MM.1S (cell line): ENCODE measurements around the gene VAPB.

Experiments
- DNase-seq: peaks from one replicate; pipeline ENCODE4 v3.0.0-alpha.2; 2015
- H2AFZ ChIP-seq: fragments of 300-600 bp; sonication (generic); 2 replicates; pipeline ENCODE4 v1.6.0; 2016; ENCODE audit warnings: antibody characterized with exemption, low read length
- H3F3A ChIP-seq: fragments of 300-600 bp; sonication (generic); 2 replicates; pipeline ENCODE4 v1.6.1; 2016; ENCODE audit warnings: mild to moderate bottlenecking, antibody characterized with exemption, low read length, moderate library complexity, mixed read lengths; ENCODE audit not compliant: insufficient read depth
- H3K27ac ChIP-seq: fragments of 300-600 bp; sonication (generic); 2 replicates; pipeline ENCODE4 v1.5.1; 2016; ENCODE audit warnings: mild to moderate bottlenecking, low read length
- H3K27me3 ChIP-seq: fragments of 300-600 bp; sonication (generic); replicated peaks from 2 replicates; pipeline ENCODE4 v1.6.0; 2016; ENCODE audit warnings: low read length; ENCODE audit not compliant: insufficient read depth
- H3K36me3 ChIP-seq: fragments of 300-600 bp; sonication (generic); replicated peaks from 2 replicates; pipeline ENCODE4 v1.6.1; 2016; ENCODE audit warnings: mild to moderate bottlenecking, low read length, mixed read lengths; ENCODE audit not compliant: insufficient read depth
- H3K4me1 ChIP-seq: fragments of 300-600 bp; sonication (generic); 2 replicates; pipeline ENCODE4 v1.6.1; 2016; ENCODE audit warnings: low read length, mixed read lengths
- H3K4me2 ChIP-seq: fragments of 300-600 bp; sonication (generic); 2 replicates; pipeline ENCODE4 v1.6.0; 2016; ENCODE audit warnings: low read depth, low read length
- H3K4me3 ChIP-seq: fragments of 300-600 bp; sonication (generic); 2 replicates; pipeline ENCODE4 v1.5.1; 2016; ENCODE audit warnings: low read length, mixed read lengths
- H3K79me2 ChIP-seq: fragments of 300-600 bp; sonication (generic); 2 replicates; pipeline ENCODE4 v1.6.1; 2016; ENCODE audit warnings: mixed run types, low read length, mixed read lengths
- H3K9ac ChIP-seq: fragments of 300-600 bp; sonication (generic); 2 replicates; pipeline ENCODE4 v1.6.1; 2016; ENCODE audit warnings: low read length, mixed read lengths
- H3K9me2 ChIP-seq: fragments of 300-600 bp; sonication (generic); replicated peaks from 2 replicates; pipeline ENCODE4 v1.6.1; 2016; ENCODE audit warnings: mild to moderate bottlenecking, low read length, mixed read lengths; ENCODE audit not compliant: insufficient read depth
- H3K9me3 ChIP-seq: fragments of 300-600 bp; sonication (generic); replicated peaks from 2 replicates; pipeline ENCODE4 v1.6.1; 2016; ENCODE audit warnings: mild to moderate bottlenecking, low read length, mixed read lengths; ENCODE audit not compliant: insufficient read depth
- H4K20me1 ChIP-seq: fragments of 300-600 bp; sonication (generic); 2 replicates; pipeline ENCODE4 v1.6.1; 2016; ENCODE audit warnings: mild to moderate bottlenecking, low read length, moderate library complexity, mixed read lengths; ENCODE audit not compliant: insufficient read depth
- EZH2 ChIP-seq: fragments of 300-600 bp; sonication (generic); optimal IDR thresholded peaks from 2 replicates; pipeline ENCODE3; 2017; ENCODE audit warnings: low read depth, mild to moderate bottlenecking, antibody characterized with exemption, low read length, mixed read lengths
- EZH2phosphoT487 ChIP-seq: fragments of 300-600 bp; sonication (generic); IDR thresholded peaks from 2 replicates; pipeline ENCODE4 v1.6.1; 2018; ENCODE audit warnings: antibody characterized with exemption, low read length
- TF ChIP-seq, protein P1 (sequence below): fragments of 300-600 bp; sonication (generic); IDR thresholded peaks from 2 replicates; pipeline ENCODE4 v1.5.1; 2016; ENCODE audit warnings: antibody characterized with exemption, low read length, mixed read lengths

VAPB gene

DNA sequence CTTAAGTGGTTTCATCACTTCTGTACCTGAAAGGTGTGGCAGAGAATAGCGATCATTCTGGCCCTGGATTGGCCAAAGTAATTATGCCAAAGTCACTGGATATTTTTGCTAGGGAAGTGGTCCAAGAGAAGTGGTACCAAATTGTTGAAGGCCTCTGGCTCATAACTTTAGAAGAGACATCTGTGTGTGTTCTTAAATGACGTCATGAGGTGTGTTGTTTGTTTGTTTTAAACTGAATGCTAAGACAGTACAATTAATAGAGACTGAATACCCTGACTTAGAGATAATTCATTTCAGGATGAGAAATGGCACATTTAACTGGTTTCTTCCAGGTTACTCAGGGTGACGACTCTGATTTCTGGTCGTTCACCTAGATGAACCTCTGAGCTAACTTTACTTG, 3.3 kb downstream of the VAPB start:
- no peaks in the 10 kb centered on the region for H3K9me2 ChIP-seq
- no peaks in the 10 kb centered on the region for H3K27me3 ChIP-seq
- TF ChIP-seq EZH2 (no peak), EZH2phosphoT487 (no peak)
- TF ChIP-seq, protein P1, sequence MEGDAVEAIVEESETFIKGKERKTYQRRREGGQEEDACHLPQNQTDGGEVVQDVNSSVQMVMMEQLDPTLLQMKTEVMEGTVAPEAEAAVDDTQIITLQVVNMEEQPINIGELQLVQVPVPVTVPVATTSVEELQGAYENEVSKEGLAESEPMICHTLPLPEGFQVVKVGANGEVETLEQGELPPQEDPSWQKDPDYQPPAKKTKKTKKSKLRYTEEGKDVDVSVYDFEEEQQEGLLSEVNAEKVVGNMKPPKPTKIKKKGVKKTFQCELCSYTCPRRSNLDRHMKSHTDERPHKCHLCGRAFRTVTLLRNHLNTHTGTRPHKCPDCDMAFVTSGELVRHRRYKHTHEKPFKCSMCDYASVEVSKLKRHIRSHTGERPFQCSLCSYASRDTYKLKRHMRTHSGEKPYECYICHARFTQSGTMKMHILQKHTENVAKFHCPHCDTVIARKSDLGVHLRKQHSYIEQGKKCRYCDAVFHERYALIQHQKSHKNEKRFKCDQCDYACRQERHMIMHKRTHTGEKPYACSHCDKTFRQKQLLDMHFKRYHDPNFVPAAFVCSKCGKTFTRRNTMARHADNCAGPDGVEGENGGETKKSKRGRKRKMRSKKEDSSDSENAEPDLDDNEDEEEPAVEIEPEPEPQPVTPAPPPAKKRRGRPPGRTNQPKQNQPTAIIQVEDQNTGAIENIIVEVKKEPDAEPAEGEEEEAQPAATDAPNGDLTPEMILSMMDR = no peak
- H4K20me1 ChIP-seq = peaks cover 26% of the 10 kb centered on the region
- no peak overlapping the region for H3K4me2 ChIP-seq
- H3K4me1 ChIP-seq = peaks cover 7% of the 10 kb centered on the region
- no peaks in the 10 kb centered on the region for H3K9me3 ChIP-seq
- H2AFZ ChIP-seq = no peak overlapping the region
- H3K36me3 ChIP-seq = no peaks in the 10 kb centered on the region
- H3K9ac ChIP-seq = no peak overlapping the region
- no peak overlapping the region for H3K4me3 ChIP-seq
- H3K27ac ChIP-seq = no peak overlapping the region
- H3F3A ChIP-seq = no peaks in the 10 kb centered on the region
- no peak for DNase-seq
- H3K79me2 ChIP-seq = peaks cover 81% of the 10 kb centered on the region

DNA sequence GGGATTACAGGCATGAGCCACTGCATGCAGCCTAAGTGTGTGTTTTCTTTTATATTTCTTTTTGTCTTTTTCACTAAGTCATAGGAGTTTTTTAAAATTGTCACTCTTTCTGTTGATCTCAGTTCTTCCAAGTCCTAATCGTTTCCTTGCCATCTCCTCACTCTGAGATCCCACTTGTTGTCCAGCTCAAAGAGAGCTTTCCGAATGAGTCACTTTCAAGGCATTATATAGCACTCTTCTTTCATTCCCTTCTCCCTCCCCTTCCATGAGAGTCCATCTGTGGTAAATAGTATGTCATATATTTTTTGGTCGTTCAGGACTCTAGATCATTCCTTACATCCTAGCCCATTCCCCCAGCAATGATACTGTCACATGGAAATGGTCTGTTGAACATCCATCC, 4.3 kb downstream of the VAPB start:
- H2AFZ ChIP-seq = no peak overlapping the region
- DNase-seq = no peak
- no peaks in the 10 kb centered on the region for H3K36me3 ChIP-seq
- no peak overlapping the region for H3K4me3 ChIP-seq
- H3K4me1 ChIP-seq = peaks cover 7% of the 10 kb centered on the region
- H3K27ac ChIP-seq = no peak overlapping the region
- H3K9ac ChIP-seq = no peak overlapping the region
- no peaks in the 10 kb centered on the region for H3K9me3 ChIP-seq
- no peaks in the 10 kb centered on the region for H3F3A ChIP-seq
- peaks cover 32% of the 10 kb centered on the region for H4K20me1 ChIP-seq
- H3K4me2 ChIP-seq = no peak overlapping the region
- TF ChIP-seq EZH2phosphoT487 (no peak), EZH2 (no peak)
- TF ChIP-seq, protein P1 = no peak
- H3K9me2 ChIP-seq = no peaks in the 10 kb centered on the region
- H3K27me3 ChIP-seq = no peaks in the 10 kb centered on the region
- H3K79me2 ChIP-seq = peaks cover 91% of the 10 kb centered on the region

DNA sequence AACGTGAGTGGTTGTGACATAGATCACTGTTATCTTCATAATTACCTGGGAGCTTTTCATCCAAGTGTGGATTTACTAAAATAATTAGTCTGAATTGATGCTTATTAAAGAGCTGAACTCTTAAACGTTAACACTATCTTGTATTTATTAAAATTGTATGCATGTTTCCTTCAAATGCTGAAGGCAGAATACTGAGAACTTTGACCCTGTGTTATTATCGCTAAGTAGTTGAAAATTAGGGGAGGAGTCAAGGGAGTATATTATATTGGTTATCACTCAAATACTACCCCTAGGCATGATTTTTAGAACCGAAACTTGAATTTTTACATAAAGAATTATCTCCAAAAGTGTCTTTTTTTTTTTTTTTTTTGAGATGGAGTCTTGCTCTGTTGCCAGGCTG, 5.8 kb downstream of the VAPB start:
- Histone ChIP-seq H3K27me3 (no peaks in the 10 kb centered on the region), H3K36me3 (no peaks in the 10 kb centered on the region), H3K9me3 (no peaks in the 10 kb centered on the region), H3K79me2 (peaks cover 100% of the 10 kb centered on the region), H3K4me1 (peaks cover 7% of the 10 kb centered on the region), H4K20me1 (peaks cover 44% of the 10 kb centered on the region), H3K4me2 (no peak overlapping the region), H2AFZ (no peak overlapping the region), H3K27ac (no peak overlapping the region), H3K9ac (no peak overlapping the region), H3F3A (no peaks in the 10 kb centered on the region), H3K9me2 (no peaks in the 10 kb centered on the region), H3K4me3 (no peak overlapping the region)
- no peak for DNase-seq
- TF ChIP-seq EZH2phosphoT487 (no peak), EZH2 (no peak)
- TF ChIP-seq, protein P1 = no peak

DNA sequence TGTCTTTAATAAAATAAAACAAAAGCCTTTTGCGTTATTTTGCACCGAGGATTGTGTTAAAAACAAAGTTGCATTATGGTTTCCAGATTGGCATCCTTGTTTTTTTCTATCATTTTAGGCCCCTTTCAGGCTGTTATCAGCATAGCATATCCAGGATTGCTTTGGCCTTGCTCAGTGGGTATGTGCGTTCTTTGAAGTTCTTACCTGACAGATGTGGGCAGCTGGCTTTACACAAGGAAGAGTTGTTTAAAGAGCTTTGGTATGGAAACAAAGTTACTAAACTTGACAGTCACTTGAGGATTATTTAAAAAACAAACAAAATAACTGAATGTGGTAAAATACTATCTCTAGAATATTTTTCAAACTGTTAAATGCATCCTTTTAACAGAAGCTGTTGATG, 6.6 kb downstream of the VAPB start:
- no peak overlapping the region for H3K9ac ChIP-seq
- DNase-seq = no peak
- H3K9me2 ChIP-seq = no peaks in the 10 kb centered on the region
- peaks cover under 1% of the 10 kb centered on the region; the same call in 1 of the 2 replicates for H3K4me1 ChIP-seq
- no peak overlapping the region for H3K4me2 ChIP-seq
- TF ChIP-seq, protein P1 = no peak
- no peak for TF ChIP-seq EZH2phosphoT487
- no peak for TF ChIP-seq EZH2
- no peaks in the 10 kb centered on the region for H3K36me3 ChIP-seq
- peaks cover 51% of the 10 kb centered on the region for H4K20me1 ChIP-seq
- no peak overlapping the region for H3K4me3 ChIP-seq
- no peaks in the 10 kb centered on the region for H3K27me3 ChIP-seq
- peaks cover 100% of the 10 kb centered on the region for H3K79me2 ChIP-seq
- H3K27ac ChIP-seq = no peak overlapping the region
- H3K9me3 ChIP-seq = no peaks in the 10 kb centered on the region
- no peaks in the 10 kb centered on the region for H3F3A ChIP-seq
- no peak overlapping the region for H2AFZ ChIP-seq
